RWPE1 (cell line): Measurements from ENCODE around the gene DGKQ.
"Not testable (repeated sequence)": the region's sequence is repeated elsewhere in the genome, so short reads cannot be mapped to it uniquely, and the experiment has no call there.

Experiments used
- CTCF ChIA-PET: fragments of 350-600 bp; sonication (Branson Sonifier 250); formaldehyde crosslinking; extraction: SDS; loops from one replicate; lab custom pipeline; 2021; lab: Yijun Ruan, JAX
- POLR2A ChIA-PET: fragments of 400-600 bp; formaldehyde crosslinking; extraction: SDS; loops from one replicate; lab custom pipeline; 2020; ENCODE audit warnings: antibody characterized with exemption; ENCODE audit not compliant: low non-redundant PET; lab: Yijun Ruan, JAX
- DNase-seq: peaks from one replicate; pipeline ENCODE4 v3.0.0; 2012; ENCODE audit warnings: low spot score
- H3K27ac ChIP-seq: fragments of 450-650 bp; 2 replicates; pipeline ENCODE4 v1.5.1; 2017
- TF ChIP-seq, protein P1 (sequence below): fragments of 450-650 bp; conservative IDR thresholded peaks from 2 replicates; pipeline ENCODE4 v1.5.1; 2017; ENCODE audit warnings: low read depth, mild to moderate bottlenecking

DGKQ gene

DNA sequence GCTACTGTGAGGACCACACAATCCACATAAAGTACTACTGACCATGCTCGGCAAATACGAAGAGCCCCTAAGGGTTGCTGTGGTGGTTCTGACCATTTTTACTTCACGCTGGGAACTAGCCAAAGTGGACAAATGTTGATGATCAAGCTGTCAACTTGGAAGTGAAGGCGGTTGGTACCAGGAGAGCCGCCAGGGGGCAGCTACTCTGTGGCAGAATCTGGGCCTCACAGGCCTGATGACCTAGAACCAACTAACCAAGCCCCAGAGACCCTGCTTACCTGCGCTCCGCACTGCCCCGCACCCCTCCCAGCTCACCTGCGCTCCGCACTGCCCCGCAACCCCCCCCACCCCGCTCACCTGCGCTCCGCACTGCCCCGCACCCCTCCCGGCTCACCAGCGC is 46.8 kb downstream of the DGKQ start:
- no peak for DNase-seq
- CTCF ChIA-PET, result no interaction called here
- no peak overlapping the region for H3K27ac ChIP-seq
- POLR2A ChIA-PET, result no interaction called here
- TF ChIP-seq, protein P1, sequence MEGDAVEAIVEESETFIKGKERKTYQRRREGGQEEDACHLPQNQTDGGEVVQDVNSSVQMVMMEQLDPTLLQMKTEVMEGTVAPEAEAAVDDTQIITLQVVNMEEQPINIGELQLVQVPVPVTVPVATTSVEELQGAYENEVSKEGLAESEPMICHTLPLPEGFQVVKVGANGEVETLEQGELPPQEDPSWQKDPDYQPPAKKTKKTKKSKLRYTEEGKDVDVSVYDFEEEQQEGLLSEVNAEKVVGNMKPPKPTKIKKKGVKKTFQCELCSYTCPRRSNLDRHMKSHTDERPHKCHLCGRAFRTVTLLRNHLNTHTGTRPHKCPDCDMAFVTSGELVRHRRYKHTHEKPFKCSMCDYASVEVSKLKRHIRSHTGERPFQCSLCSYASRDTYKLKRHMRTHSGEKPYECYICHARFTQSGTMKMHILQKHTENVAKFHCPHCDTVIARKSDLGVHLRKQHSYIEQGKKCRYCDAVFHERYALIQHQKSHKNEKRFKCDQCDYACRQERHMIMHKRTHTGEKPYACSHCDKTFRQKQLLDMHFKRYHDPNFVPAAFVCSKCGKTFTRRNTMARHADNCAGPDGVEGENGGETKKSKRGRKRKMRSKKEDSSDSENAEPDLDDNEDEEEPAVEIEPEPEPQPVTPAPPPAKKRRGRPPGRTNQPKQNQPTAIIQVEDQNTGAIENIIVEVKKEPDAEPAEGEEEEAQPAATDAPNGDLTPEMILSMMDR, result no peak

DNA sequence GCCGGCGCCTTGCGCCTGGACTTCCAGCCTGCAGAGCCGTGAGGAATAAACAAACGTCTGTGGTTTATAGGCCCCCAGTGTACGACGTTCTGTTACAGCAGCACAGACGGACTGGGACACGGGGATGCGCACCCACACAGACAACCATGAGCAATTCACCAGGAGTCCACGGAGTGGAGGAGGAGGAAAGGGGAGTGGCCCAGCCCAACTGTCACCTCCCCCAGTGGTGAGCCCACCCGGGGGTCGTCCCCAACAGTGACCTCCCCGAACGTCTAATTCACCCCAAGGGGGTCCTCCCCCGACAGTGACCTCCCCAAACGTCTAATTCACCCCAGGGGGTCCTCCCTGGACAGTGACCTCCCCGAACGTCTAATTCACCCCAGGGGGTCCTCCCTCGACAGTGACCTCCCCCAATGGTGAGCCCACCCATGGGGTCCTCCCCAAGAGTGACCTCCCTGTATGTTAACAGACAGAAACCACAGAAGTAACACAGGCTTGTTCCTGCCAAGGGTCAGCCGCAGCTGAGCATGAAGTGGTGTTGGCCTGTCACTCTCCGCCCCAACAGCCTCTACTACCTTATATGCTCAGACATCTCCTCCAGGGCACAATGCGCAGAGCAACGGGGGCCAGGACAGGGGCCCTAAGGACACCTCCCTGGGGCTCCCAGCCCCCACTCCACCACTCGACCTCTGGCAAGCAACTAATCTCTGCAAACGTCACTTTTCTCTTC is 47.4 kb downstream of the DGKQ start:
- CTCF ChIA-PET, result no interaction called here
- DNase-seq, result no peak
- POLR2A ChIA-PET, result no interaction called here
- peak overlapping the region; percentile 28; the same call in 1 of the 2 replicates for H3K27ac ChIP-seq
- TF ChIP-seq, protein P1, result no peak

DNA sequence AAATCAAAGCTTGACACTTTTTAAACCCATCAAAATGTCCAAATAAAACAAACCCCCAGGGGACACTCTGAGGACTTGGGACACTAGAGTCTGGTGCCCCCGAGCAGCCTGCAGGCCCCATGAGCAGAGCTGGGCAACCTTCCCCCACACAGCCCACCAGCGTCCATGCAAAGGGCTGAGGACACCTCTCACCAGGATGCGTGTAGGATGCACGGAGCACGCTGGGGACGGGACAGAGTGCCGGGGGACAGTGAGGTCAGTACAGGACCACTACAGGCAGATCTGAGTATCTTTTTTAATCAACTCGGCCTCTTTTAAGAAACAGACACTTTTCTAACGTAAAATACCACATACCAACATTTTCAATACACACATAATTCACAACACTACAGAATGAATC is 48.2 kb downstream of the DGKQ start:
- ChIA-PET POLR2A (no interaction called here), CTCF (no interaction called here)
- no peak for DNase-seq
- peak overlapping the region; percentile 28; the same call in 1 of the 2 replicates for H3K27ac ChIP-seq
- TF ChIP-seq, protein P1, result no peak

DNA sequence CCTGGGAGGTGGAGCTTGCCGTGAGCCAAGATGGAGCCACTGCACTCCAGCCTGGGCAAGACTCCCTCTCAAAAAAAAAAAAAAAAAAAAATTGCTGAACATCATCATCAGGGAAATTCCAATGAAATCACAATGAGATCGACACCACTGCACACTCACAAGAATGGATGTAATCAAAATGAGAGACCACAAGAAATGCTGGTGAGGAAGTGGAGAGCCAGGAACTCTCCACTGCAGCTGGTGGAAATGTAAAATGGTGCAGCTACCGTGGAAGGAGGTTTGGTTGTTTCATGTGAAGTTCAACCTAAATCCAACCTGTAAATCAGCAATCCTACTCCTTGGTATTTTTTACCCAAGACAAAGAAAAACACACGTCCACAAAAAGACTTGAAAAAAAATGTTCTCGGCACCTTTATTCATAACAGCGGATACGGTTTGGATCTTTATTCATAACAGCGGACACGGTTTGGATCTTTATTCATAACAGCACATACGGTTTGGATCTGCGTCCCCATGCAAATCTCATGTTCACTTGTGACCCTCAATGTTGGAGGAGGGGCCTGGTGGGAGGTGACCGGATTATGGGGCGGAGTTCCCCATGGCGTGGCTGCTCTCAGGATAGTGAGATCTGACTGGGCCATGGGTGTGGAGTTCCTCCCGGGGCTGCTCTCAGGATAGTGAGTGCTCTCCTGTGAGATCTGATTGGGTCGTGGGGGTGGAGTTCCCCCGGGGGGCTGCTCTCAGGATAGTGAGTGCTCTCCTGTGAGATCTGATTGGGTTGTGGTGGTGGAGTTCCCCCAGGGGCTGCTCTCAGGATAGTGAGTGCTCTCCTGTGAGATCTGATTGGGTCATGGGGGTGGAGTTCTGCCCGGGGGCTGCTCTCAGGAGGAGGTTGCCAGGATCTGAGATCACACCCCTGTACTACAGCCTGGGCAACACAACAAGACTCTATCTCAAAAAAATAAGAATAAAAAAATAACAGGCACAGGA is 49.0 kb downstream of the DGKQ start:
- ChIA-PET POLR2A (no interaction called here), CTCF (no interaction called here)
- H3K27ac ChIP-seq, result 0 out of 2 replicates have a peak overlapping the region, but pooled peaks have one; percentile 28
- no peak for DNase-seq
- TF ChIP-seq, protein P1, result no peak

DNA sequence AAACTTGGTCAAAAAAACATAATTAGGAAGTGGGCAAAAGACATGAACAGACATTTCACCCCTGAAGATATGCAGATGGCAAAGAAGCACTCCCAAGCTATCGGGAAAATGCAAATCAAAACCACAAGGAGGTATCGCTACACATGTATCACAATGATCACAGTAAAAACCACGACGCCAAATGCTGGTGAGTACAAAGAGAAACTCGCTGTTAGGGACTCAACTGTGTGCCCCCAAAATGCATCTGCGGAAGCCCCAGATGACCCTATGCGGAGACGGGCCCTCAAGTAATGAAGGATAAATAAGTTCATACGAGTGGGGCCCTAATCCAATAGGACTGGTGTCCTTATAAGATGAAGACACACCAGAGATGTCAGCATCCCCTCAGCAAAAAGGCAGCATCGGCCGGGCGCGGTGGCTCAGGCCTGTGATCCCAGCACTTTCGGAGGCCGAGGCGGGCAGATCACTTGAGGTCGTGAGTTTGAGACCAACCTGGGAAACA is 51.5 kb downstream of the DGKQ start:
- ChIA-PET POLR2A (no interaction called here), CTCF (interaction anchor here (0.7 kb wide), 1 partner anchor 24 kb away, joined by 3 read pairs; no protein-coding TSS in a partner anchor)
- DNase-seq, result no peak
- H3K27ac ChIP-seq, result no peak overlapping the region
- TF ChIP-seq, protein P1, result no peak

DNA sequence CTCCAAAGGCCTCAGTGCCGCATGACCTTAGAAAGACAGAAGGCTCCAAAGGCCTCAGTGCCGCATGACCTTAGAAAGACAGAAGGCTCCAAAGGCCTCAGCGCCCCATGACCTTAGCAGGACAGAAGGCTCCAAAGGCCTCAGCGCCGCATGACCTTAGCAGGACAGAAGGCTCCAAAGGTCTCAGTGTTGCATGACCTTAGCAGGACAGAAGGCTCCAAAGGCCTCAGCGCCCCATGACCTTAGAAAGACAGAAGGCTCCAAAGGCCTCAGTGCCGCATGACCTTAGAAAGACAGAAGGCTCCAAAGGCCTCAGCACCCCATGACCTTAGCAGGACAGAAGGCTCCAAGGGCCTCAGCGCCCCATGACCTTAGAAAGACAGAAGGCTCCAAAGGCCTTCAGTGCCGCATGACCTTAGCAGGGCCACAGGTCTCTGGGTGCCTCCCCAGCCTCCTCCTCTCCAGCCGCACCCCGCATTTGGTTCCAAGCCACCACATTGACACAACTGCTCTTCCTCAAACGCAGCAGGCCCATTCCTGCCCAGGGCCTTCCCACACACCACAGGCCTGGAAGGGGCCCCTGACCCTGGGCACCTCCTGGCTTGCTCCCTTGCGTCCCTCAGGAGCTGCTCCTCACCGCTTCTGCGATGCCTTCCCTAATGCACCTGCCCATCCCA is 54.2 kb downstream of the DGKQ start:
- H3K27ac ChIP-seq, DNase-seq, CTCF ChIA-PET, POLR2A ChIA-PET: not testable (repeated sequence)

DNA sequence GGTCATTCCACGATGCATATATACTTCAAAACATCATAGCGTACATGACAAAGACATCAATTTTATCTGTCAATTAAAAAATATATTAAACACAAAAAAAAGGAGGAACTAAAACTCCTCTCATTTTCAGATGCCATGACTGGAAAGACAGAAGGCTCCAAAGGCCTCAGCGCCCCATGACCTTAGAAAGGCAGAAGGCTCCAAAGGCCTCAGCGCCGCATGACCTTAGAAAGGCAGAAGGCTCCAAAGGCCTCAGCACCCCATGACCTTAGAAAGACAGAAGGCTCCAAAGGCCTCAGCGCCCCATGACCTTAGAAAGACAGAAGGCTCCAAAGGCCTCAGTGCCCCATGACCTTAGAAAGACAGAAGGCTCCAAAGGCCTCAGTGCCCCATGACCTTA is 54.8 kb downstream of the DGKQ start:
- POLR2A ChIA-PET, CTCF ChIA-PET, DNase-seq, H3K27ac ChIP-seq: not testable (repeated sequence)
